ENCODE data around the gene PITRM1. TPM values are rescaled to one million over a fixed set of nuclear protein-coding genes. Genes with fewer than 3 reads are reported as not detected.

PITRM1 gene
- total RNA-seq, 4 donors from 2014 or later = 81.9 to 123 (median 90.2) TPM

DNA sequence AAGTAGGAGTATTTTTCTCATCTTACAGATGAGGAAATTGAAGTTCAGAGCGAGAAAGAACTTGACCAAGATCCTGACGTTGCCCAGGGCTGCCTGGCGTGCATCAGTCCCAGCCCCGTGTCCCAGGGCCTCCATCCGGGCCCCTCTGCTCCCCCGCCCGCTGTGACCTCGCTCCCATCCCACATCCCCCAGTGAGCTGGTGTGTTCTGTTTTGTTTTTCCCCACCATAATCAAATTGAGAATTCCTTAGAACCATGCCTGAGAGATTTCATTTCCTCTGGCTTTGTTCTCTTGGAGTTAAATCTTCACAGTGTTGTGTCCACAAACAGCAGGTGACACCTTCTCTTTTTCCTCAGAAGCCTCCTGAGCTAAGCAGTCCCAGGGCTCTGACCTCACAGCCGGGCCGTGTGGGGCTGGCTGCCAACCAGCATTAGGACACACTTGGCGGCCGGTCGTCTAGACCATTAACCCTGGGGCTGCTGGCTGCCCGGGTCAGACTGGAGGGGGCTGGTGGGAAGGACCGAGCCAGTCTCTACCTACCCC is 60.9 kb downstream of the PITRM1 start:
- DNase-seq (peak; percentile 36 to 82), ATAC-seq (peak in 1 of 2 donors; percentile 51)
- H3K9me3 ChIP-seq = no peaks in the 10 kb centered on the region
- in situ Hi-C loops (cut with MboI; ENCODE audit: low sequenced_read_pairs in 4 of 4) = no loop called here
- peak overlapping the region; percentile 40 to 74 (median 64) for H3K27ac ChIP-seq
- peaks cover 0 to 5% of the 10 kb centered on the region in 2 donors for H3K36me3 ChIP-seq
- no peak for TF ChIP-seq CTCF (IDR thresholded peaks at IDR 0.05 in 4 of 5, conservative IDR thresholded peaks at IDR 0.05 in 1 of 5)
- no peak for TF ChIP-seq POLR2A (IDR thresholded peaks at IDR 0.05)
- H3K4me1 ChIP-seq = peaks cover 30 to 42% of the 10 kb centered on the region in 2 donors
- intact Hi-C loops (cut with DNase I; ENCODE audit: low total_unique reads) = no loop called here
- no peak overlapping the region for H3K4me3 ChIP-seq
- H3K27me3 ChIP-seq = no peaks in the 10 kb centered on the region

DNA sequence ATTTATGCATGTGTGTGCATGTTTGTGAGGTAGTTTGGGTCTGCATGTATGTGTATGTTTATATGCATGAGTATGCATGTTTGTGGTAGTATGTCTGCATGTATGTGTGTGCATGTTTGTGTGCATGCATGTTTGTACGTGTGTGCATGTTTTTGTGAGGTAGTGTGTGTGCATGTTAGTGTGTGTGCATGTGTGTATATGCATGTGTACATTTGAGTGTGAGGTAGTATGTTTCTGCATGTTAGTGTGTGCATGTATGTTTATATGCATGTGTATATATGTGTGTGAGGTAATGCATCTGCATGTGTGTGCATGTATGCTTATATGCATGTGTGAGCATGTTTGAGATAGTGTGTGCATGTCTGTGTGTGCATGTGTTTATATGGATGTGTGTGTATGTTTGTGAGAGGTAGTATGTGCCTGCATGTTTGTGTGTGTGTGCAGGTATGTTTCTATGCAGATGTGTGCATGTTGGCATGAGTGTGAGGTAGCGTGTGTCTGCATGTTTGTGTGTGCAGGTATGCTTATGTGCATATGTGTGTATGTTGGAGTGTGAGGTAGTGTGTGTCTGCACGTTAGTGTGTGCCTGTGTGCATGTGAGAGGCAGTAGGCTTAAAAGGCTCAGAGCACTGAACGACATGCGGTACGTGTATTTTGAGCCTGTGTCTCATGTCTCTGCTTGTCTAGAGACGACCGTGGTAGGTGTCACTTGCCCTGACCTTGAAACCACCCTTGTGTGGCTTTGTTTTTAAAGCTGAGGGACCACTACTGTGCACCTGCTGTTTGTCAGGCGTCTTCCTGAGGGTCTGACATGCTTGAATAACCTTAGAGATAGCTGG is 61.6 kb downstream of the PITRM1 start:
- TF ChIP-seq CTCF (IDR thresholded peaks at IDR 0.05 in 4 of 5, conservative IDR thresholded peaks at IDR 0.05 in 1 of 5) (no peak), POLR2A (IDR thresholded peaks at IDR 0.05) (no peak)
- DNase-seq (peak in 1 of 2 donors; percentile 56), ATAC-seq (peak in 1 of 2 donors; percentile 37)
- intact Hi-C loops (cut with DNase I; ENCODE audit: low total_unique reads) (no loop called here), in situ Hi-C loops (cut with MboI; ENCODE audit: low sequenced_read_pairs in 4 of 4) (no loop called here)
- H3K27me3 ChIP-seq = no peaks in the 10 kb centered on the region
- peaks cover 30 to 42% of the 10 kb centered on the region in 2 donors for H3K4me1 ChIP-seq
- no peaks in the 10 kb centered on the region for H3K9me3 ChIP-seq
- no peak overlapping the region for H3K4me3 ChIP-seq
- H3K36me3 ChIP-seq = peaks cover 0 to 5% of the 10 kb centered on the region in 2 donors
- H3K27ac ChIP-seq = peak overlapping the region; percentile 40 to 74 (median 64)

DNA sequence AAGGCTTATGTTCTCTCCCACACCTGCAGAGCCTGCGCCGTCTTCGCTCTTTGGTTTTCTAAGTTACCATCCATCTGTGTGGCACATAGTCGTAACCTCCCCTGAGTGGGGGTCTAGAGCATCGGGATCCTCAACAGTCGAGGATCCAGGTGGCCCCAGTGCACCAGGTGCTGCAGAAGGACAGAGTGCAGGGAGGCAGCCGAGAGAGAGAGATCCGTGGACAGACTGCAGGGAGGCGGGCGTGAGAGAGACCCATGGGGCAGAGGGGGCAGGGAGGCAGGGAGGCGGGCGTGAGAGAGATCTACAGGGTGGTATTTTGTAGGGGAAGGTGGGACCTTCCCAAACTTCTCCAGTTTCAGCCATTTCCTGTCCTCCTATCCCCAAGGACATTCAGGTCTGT is 62.9 kb downstream of the PITRM1 start:
- Histone ChIP-seq H3K27me3 (no peaks in the 10 kb centered on the region), H3K4me1 (peaks cover 40 to 56% of the 10 kb centered on the region in 2 donors), H3K36me3 (peaks cover 0 to 5% of the 10 kb centered on the region in 2 donors), H3K27ac (no peak overlapping the region), H3K4me3 (no peak overlapping the region), H3K9me3 (no peaks in the 10 kb centered on the region)
- in situ Hi-C loops (cut with MboI; ENCODE audit: low sequenced_read_pairs in 4 of 4) (no loop called here), intact Hi-C loops (cut with DNase I; ENCODE audit: low total_unique reads) (loop anchor here (5.0 to 10.0 kb wide), 3 partner anchors 358 to 1553 kb away; no protein-coding TSS in a partner anchor)
- ATAC-seq = no peak
- TF ChIP-seq CTCF (IDR thresholded peaks at IDR 0.05 in 4 of 5, conservative IDR thresholded peaks at IDR 0.05 in 1 of 5) (no peak), POLR2A (IDR thresholded peaks at IDR 0.05) (no peak)
- no peak for DNase-seq

- Histone ChIP-seq H3K27ac (no peak overlapping the region), H3K4me1 (peaks cover 44 to 60% of the 10 kb centered on the region in 2 donors), H3K4me3 (no peak overlapping the region), H3K27me3 (no peaks in the 10 kb centered on the region), H3K36me3 (peaks cover 0 to 5% of the 10 kb centered on the region in 2 donors), H3K9me3 (no peaks in the 10 kb centered on the region)
- no peak for ATAC-seq
- in situ Hi-C loops (cut with MboI; ENCODE audit: low sequenced_read_pairs in 4 of 4) (no loop called here), intact Hi-C loops (cut with DNase I; ENCODE audit: low total_unique reads) (loop anchor here (5.0 to 10.0 kb wide), 3 partner anchors 358 to 1553 kb away; no protein-coding TSS in a partner anchor)
- no peak for DNase-seq
- TF ChIP-seq CTCF (IDR thresholded peaks at IDR 0.05 in 4 of 5, conservative IDR thresholded peaks at IDR 0.05 in 1 of 5) (no peak), POLR2A (IDR thresholded peaks at IDR 0.05) (no peak)
Measured at GRCh38 chr10:3109196-3109595, 63.4 kb downstream of the PITRM1 start.
